ENCODE results near the gene PPP1R14D. TPM values are rescaled to one million over a fixed set of nuclear protein-coding genes. Genes with fewer than 3 reads are reported as not detected.

PPP1R14D gene
- total and polyA plus RNA-seq, 2 experiments from 2014 or later = not detected

GRCh38 chr15:40855706-40856234 lies 27.3 kb upstream of the PPP1R14D start (continued):
- TF ChIP-seq, protein P1, sequence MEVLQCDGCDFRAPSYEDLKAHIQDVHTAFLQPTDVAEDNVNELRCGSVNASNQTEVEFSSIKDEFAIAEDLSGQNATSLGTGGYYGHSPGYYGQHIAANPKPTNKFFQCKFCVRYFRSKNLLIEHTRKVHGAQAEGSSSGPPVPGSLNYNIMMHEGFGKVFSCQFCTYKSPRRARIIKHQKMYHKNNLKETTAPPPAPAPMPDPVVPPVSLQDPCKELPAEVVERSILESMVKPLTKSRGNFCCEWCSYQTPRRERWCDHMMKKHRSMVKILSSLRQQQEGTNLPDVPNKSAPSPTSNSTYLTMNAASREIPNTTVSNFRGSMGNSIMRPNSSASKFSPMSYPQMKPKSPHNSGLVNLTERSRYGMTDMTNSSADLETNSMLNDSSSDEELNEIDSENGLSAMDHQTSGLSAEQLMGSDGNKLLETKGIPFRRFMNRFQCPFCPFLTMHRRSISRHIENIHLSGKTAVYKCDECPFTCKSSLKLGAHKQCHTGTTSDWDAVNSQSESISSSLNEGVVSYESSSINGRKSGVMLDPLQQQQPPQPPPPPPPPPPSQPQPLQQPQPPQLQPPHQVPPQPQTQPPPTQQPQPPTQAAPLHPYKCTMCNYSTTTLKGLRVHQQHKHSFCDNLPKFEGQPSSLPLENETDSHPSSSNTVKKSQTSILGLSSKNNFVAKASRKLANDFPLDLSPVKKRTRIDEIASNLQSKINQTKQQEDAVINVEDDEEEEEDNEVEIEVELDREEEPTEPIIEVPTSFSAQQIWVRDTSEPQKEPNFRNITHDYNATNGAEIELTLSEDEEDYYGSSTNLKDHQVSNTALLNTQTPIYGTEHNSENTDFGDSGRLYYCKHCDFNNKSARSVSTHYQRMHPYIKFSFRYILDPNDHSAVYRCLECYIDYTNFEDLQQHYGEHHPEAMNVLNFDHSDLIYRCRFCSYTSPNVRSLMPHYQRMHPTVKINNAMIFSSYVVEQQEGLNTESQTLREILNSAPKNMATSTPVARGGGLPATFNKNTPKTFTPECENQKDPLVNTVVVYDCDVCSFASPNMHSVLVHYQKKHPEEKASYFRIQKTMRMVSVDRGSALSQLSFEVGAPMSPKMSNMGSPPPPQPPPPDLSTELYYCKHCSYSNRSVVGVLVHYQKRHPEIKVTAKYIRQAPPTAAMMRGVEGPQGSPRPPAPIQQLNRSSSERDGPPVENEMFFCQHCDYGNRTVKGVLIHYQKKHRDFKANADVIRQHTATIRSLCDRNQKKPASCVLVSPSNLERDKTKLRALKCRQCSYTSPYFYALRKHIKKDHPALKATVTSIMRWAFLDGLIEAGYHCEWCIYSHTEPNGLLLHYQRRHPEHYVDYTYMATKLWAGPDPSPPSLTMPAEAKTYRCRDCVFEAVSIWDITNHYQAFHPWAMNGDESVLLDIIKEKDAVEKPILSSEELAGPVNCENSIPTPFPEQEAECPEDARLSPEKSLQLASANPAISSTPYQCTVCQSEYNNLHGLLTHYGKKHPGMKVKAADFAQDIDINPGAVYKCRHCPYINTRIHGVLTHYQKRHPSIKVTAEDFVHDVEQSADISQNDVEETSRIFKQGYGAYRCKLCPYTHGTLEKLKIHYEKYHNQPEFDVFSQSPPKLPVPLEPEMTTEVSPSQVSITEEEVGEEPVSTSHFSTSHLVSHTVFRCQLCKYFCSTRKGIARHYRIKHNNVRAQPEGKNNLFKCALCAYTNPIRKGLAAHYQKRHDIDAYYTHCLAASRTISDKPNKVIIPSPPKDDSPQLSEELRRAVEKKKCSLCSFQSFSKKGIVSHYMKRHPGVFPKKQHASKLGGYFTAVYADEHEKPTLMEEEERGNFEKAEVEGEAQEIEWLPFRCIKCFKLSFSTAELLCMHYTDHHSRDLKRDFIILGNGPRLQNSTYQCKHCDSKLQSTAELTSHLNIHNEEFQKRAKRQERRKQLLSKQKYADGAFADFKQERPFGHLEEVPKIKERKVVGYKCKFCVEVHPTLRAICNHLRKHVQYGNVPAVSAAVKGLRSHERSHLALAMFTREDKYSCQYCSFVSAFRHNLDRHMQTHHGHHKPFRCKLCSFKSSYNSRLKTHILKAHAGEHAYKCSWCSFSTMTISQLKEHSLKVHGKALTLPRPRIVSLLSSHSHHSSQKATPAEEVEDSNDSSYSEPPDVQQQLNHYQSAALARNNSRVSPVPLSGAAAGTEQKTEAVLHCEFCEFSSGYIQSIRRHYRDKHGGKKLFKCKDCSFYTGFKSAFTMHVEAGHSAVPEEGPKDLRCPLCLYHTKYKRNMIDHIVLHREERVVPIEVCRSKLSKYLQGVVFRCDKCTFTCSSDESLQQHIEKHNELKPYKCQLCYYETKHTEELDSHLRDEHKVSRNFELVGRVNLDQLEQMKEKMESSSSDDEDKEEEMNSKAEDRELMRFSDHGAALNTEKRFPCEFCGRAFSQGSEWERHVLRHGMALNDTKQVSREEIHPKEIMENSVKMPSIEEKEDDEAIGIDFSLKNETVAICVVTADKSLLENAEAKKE (CRISPR knock-in tag; IDR thresholded peaks at IDR 0.05) = no peak
- TF ChIP-seq JUNB (IDR thresholded peaks at IDR 0.05; ENCODE audit: unreplicated experiment) (no peak), CREB1 (CRISPR knock-in tag; IDR thresholded peaks at IDR 0.05; ENCODE audit: low read depth) (no peak), STAT1 (IDR thresholded peaks at IDR 0.05; ENCODE audit: unreplicated experiment) (no peak), ZNF114 (CRISPR knock-in tag; IDR thresholded peaks at IDR 0.05) (no peak)

- Histone ChIP-seq H3K79me2 (replicated peaks; ENCODE audit: insufficient read depth) (peaks cover 28% of the 10 kb centered on the region), H3K4me3 (no peak overlapping the region), H3K4me1 (ENCODE audit: insufficient read depth) (no peaks in the 10 kb centered on the region), H3K27me3 (ENCODE audit: insufficient read depth) (no peaks in the 10 kb centered on the region), H2AFZ (no peak overlapping the region), H3K27ac (ENCODE audit: low read depth) (no peak overlapping the region), H3K36me3 (ENCODE audit: insufficient read depth) (peaks cover 11% of the 10 kb centered on the region), H4K20me1 (replicated peaks; ENCODE audit: insufficient read depth) (peaks cover 12% of the 10 kb centered on the region), H3K9me2 (ENCODE audit: insufficient read depth) (no peaks in the 10 kb centered on the region), H3F3A (replicated peaks; ENCODE audit: low read depth) (peaks cover 12% of the 10 kb centered on the region), H3K4me2 (no peak overlapping the region)
- ATAC-seq = no peak
- H3K27me3 Mint-ChIP-seq (ENCODE audit: insufficient read depth, low read depth, poor library complexity) = peaks cover 11% of the 10 kb centered on the region
- H3K4me1 Mint-ChIP-seq = peaks cover 18% of the 10 kb centered on the region
- no peaks in the 10 kb centered on the region for H3K9me3 Mint-ChIP-seq
- no peak overlapping the region for H3K4me3 Mint-ChIP-seq
- H3K36me3 Mint-ChIP-seq (ENCODE audit: low read depth) = peaks cover 76% of the 10 kb centered on the region
- no peak for DNase-seq (ENCODE audit: low spot score)
- H3K27ac Mint-ChIP-seq = no peak overlapping the region
- TF ChIP-seq POLR2AphosphoS5 (IDR thresholded peaks at IDR 0.05; ENCODE audit: low read depth) (no peak), REST (IDR thresholded peaks at IDR 0.05; ENCODE audit: unreplicated experiment) (no peak), CTCF (conservative IDR thresholded peaks at IDR 0.05; ENCODE audit: low read depth in 2 of 2) (no peak)
Observed at GRCh38 chr15:40854161-40854560, 25.7 kb upstream of the PPP1R14D start.

Measured in GM23338 (cell line).